Epidermal melanocyte (primary cell): ENCODE results near the gene CRBN.

Experiments used
- DNase-seq: peaks from one replicate; pipeline ENCODE4 v3.0.0; 2011; ENCODE audit warnings: low spot score; ENCODE audit not compliant: insufficient read length

CRBN gene

GRCh38 chr3:3172627-3173026, 6.9 kb downstream of the CRBN start:
- no peak for DNase-seq

- DNase-seq, result no peak
Observed at GRCh38 chr3:3170998-3171397, 8.5 kb downstream of the CRBN start.

GRCh38 chr3:3165650-3166049, 13.8 kb downstream of the CRBN start:
- no peak for DNase-seq

- DNase-seq, result no peak
Observed at GRCh38 chr3:3165241-3165640, 14.2 kb downstream of the CRBN start.

- no peak for DNase-seq
Observed at GRCh38 chr3:3160826-3161225, 18.7 kb downstream of the CRBN start.

- DNase-seq, result no peak
Observed at GRCh38 chr3:3157484-3157883, 22.0 kb downstream of the CRBN start.

GRCh38 chr3:3154879-3155610, 24.4 kb downstream of the CRBN start:
- DNase-seq, result no peak

GRCh38 chr3:3151513-3151912, 28.0 kb downstream of the CRBN start:
- DNase-seq, result no peak

- no peak for DNase-seq
Observed at GRCh38 chr3:3149560-3149959, 29.9 kb downstream of the CRBN start.

- DNase-seq, result no peak
Observed at GRCh38 chr3:3145831-3146230, 33.7 kb downstream of the CRBN start.

- no peak for DNase-seq
Observed at GRCh38 chr3:3141939-3142338, 37.6 kb downstream of the CRBN start.

GRCh38 chr3:3137526-3137925, 42.0 kb downstream of the CRBN start:
- DNase-seq, result no peak

- DNase-seq, result no peak
Observed at GRCh38 chr3:3134750-3135448, 44.6 kb downstream of the CRBN start.

GRCh38 chr3:3133500-3133899, 46.0 kb downstream of the CRBN start:
- no peak for DNase-seq

GRCh38 chr3:3129579-3129978, 49.9 kb downstream of the CRBN start:
- no peak for DNase-seq

GRCh38 chr3:3127432-3128010, 52.0 kb downstream of the CRBN start:
- DNase-seq, result no peak

GRCh38 chr3:3126477-3127431, 52.7 kb downstream of the CRBN start, which contains the start of gene TRNT1:
TRNT1 (plus strand) TSS chr3:3126940; CDS start chr3:3129041, 2,101 bp downstream.
- peak; percentile 80 for DNase-seq

GRCh38 chr3:3125977-3126376, 53.5 kb downstream of the CRBN start:
- DNase-seq, result no peak

- no peak for DNase-seq
Observed at GRCh38 chr3:3119393-3119851, 60.1 kb downstream of the CRBN start.

GRCh38 chr3:3117651-3118050, 61.8 kb downstream of the CRBN start:
- DNase-seq, result no peak

GRCh38 chr3:3113042-3113709, 66.3 kb downstream of the CRBN start:
- DNase-seq, result no peak
